ENCODE data around the gene BPGM. TPM values are rescaled to one million over a fixed set of nuclear protein-coding genes. Genes with fewer than 3 reads are reported as not detected.

BPGM gene
- total RNA-seq, 1 donor from 2014 or later: 14.8 TPM

GRCh38 chr7:134611611-134612151, 35.0 kb upstream of the BPGM start:
- ATAC-seq (no peak), DNase-seq (no peak)
- H3K4me3 ChIP-seq: no peak overlapping the region
- H3K9me3 ChIP-seq: no peaks in the 10 kb centered on the region
- intact Hi-C loops (cut with DNase I): no loop called here
- peaks cover 10% of the 10 kb centered on the region for H3K27me3 ChIP-seq
- no peaks in the 10 kb centered on the region for H3K36me3 ChIP-seq
- TF ChIP-seq CTCF (IDR thresholded peaks at IDR 0.05): no peak
- H3K27ac ChIP-seq: no peak overlapping the region
- no peaks in the 10 kb centered on the region for H3K4me1 ChIP-seq

- Histone ChIP-seq H3K4me3 (no peak overlapping the region), H3K27ac (no peak overlapping the region), H3K36me3 (no peaks in the 10 kb centered on the region), H3K9me3 (no peaks in the 10 kb centered on the region), H3K4me1 (no peaks in the 10 kb centered on the region), H3K27me3 (peaks cover 10% of the 10 kb centered on the region)
- ATAC-seq (no peak), DNase-seq (no peak)
- no peak for TF ChIP-seq CTCF (IDR thresholded peaks at IDR 0.05)
- intact Hi-C loops (cut with DNase I): no loop called here
Measured at GRCh38 chr7:134612197-134612596, 34.5 kb upstream of the BPGM start.

GRCh38 chr7:134613623-134614347, 32.9 kb upstream of the BPGM start:
- DNase-seq (no peak), ATAC-seq (no peak)
- TF ChIP-seq CTCF (IDR thresholded peaks at IDR 0.05): no peak
- H3K4me3 ChIP-seq: no peak overlapping the region
- no peak overlapping the region for H3K27ac ChIP-seq
- intact Hi-C loops (cut with DNase I): no loop called here
- no peaks in the 10 kb centered on the region for H3K36me3 ChIP-seq
- no peaks in the 10 kb centered on the region for H3K9me3 ChIP-seq
- no peaks in the 10 kb centered on the region for H3K4me1 ChIP-seq
- peaks cover 10% of the 10 kb centered on the region for H3K27me3 ChIP-seq

GRCh38 chr7:134616611-134617010, 30.0 kb upstream of the BPGM start:
- no peak for TF ChIP-seq CTCF (IDR thresholded peaks at IDR 0.05)
- no peak for ATAC-seq
- no peaks in the 10 kb centered on the region for H3K36me3 ChIP-seq
- no peak for DNase-seq
- H3K4me3 ChIP-seq: no peak overlapping the region
- no peaks in the 10 kb centered on the region for H3K9me3 ChIP-seq
- H3K4me1 ChIP-seq: no peaks in the 10 kb centered on the region
- H3K27me3 ChIP-seq: no peaks in the 10 kb centered on the region
- intact Hi-C loops (cut with DNase I): no loop called here
- no peak overlapping the region for H3K27ac ChIP-seq

GRCh38 chr7:134618756-134619530, 27.7 kb upstream of the BPGM start:
- Histone ChIP-seq H3K27me3 (no peaks in the 10 kb centered on the region), H3K27ac (no peak overlapping the region), H3K36me3 (no peaks in the 10 kb centered on the region), H3K4me3 (no peak overlapping the region), H3K9me3 (no peaks in the 10 kb centered on the region), H3K4me1 (no peaks in the 10 kb centered on the region)
- ATAC-seq (no peak), DNase-seq (no peak)
- intact Hi-C loops (cut with DNase I): no loop called here
- TF ChIP-seq CTCF (IDR thresholded peaks at IDR 0.05): no peak

All from upper lobe of right lung (tissue), 1 donor.